Activated CD8-positive, alpha-beta T cell treated with anti-CD3 and anti-CD28 coated beads for 36 hours (primary cell): Measurements from ENCODE around the gene HSPG2. TPM values are rescaled to one million over a fixed set of nuclear protein-coding genes. Genes with fewer than 3 reads are reported as not detected.

Experiments
- ATAC-seq: fragments of 200-7000 bp; cut with Tn5 transposase; one replicate; pipeline ENCODE4 v1.10.0; 2021; ENCODE audit warnings: mild to moderate bottlenecking, moderate library complexity
- CTCF ChIA-PET: fragments of 350-600 bp; sonication (Branson Sonifier 250); formaldehyde crosslinking; loops from one replicate; lab custom pipeline; 2021; ENCODE audit warnings: antibody characterized with exemption; lab: Charles Lee
- POLR2A ChIA-PET: fragments of 350-600 bp; sonication (Branson Sonifier 250); formaldehyde crosslinking; loops from one replicate; lab custom pipeline; 2021; ENCODE audit warnings: antibody characterized with exemption; lab: Charles Lee
- DNase-seq: peaks from one replicate; pipeline ENCODE4 v3.0.0-alpha.2; 2020
- H3K27ac Mint-ChIP-seq: one replicate; pipeline ENCODE4 v1.8.0; 2021; ENCODE audit warnings: mild to moderate bottlenecking, mixed read lengths
- H3K27me3 Mint-ChIP-seq: one replicate; pipeline ENCODE4 v1.8.0; 2021; ENCODE audit warnings: mixed read lengths
- H3K36me3 Mint-ChIP-seq: one replicate; pipeline ENCODE4 v1.8.0; 2021; ENCODE audit warnings: low read depth, mixed read lengths
- H3K4me1 Mint-ChIP-seq: one replicate; pipeline ENCODE4 v1.8.0; 2021; ENCODE audit warnings: low read depth, mixed read lengths
- H3K4me3 Mint-ChIP-seq: one replicate; pipeline ENCODE4 v1.8.0; 2021; ENCODE audit warnings: mild to moderate bottlenecking, moderate library complexity, mixed read lengths
- H3K9me3 Mint-ChIP-seq: one replicate; pipeline ENCODE4 v1.8.0; 2021; ENCODE audit warnings: mixed read lengths
- CTCF ChIP-seq: fragments of 200-600 bp; IDR thresholded peaks from one replicate; pipeline ENCODE4 v1.8.0; 2022; ENCODE audit warnings: antibody characterized with exemption, mild to moderate bottlenecking
- intact Hi-C: fragments of 100-400 bp; cut with micrococcal nuclease; formaldehyde crosslinking; loops from one replicate; pipeline ENCODE4 v1.10.0; 2022
- total RNA-seq, 2 experiments: library from RNA; stranded (reverse); gene quantifications; one replicate each; pipeline ENCODE4 v1.2.3, GENCODE V29; 2021

The HSPG2 gene
- total RNA-seq, 2 experiments from 2014 or later: 52.1 to 59.0 TPM

DNA sequence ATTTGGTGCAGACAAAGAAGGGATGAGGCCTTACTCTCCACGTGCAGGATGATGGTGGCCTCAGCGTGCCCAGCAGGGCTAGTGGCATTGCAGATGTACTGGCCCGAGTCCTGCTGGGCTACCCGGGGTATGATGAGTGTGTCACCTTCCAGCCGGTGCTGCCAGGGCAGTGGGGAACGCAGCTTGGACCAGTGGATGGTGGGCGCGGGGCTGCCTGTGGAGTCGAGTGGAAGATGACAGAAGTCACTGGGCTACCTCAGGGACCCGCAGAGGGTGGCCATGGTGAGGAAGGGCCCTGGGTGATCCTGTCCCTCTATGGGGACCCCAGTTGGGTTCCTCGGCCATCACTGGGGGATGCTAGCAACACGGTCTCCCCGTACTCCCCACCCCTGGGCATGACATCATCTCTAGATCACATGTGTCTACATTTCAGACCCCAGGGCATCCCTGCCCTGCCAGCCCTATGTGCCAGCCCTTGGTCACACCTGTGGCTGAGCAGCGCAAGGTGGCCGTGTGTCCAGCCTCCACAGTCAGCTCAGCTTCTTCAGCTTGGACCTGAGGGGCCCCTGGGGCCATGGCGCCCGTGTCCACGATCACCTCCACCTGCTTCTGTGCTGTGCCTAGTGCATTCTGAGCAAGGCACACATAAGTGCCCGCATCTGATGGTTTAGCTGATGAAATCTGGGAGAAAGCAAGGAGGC lies 97.6 kb downstream of the HSPG2 start:
- no peaks in the 10 kb centered on the region for H3K4me1 Mint-ChIP-seq
- H3K27ac Mint-ChIP-seq: no peak overlapping the region
- ChIA-PET POLR2A (interaction anchor here (0.8 kb wide), 1 partner anchor 12 kb away, joined by 4 read pairs; no protein-coding TSS in a partner anchor), CTCF (no interaction called here)
- DNase-seq: no peak
- peaks cover 8% of the 10 kb centered on the region for H3K36me3 Mint-ChIP-seq
- intact Hi-C loops: no loop called here
- H3K27me3 Mint-ChIP-seq: no peaks in the 10 kb centered on the region
- ATAC-seq: no peak
- TF ChIP-seq CTCF: no peak
- H3K9me3 Mint-ChIP-seq: no peaks in the 10 kb centered on the region
- no peak overlapping the region for H3K4me3 Mint-ChIP-seq

GRCh38 chr1:21838359-21839157 lies 98.6 kb downstream of the HSPG2 start:
- Mint-ChIP-seq H3K4me3 (no peak overlapping the region), H3K9me3 (peaks cover 5% of the 10 kb centered on the region), H3K4me1 (no peaks in the 10 kb centered on the region), H3K27ac (no peak overlapping the region), H3K27me3 (no peaks in the 10 kb centered on the region), H3K36me3 (peaks cover 16% of the 10 kb centered on the region)
- ATAC-seq (no peak), DNase-seq (no peak)
- intact Hi-C loops: no loop called here
- no peak for TF ChIP-seq CTCF
- ChIA-PET POLR2A (no interaction called here), CTCF (no interaction called here)

DNA sequence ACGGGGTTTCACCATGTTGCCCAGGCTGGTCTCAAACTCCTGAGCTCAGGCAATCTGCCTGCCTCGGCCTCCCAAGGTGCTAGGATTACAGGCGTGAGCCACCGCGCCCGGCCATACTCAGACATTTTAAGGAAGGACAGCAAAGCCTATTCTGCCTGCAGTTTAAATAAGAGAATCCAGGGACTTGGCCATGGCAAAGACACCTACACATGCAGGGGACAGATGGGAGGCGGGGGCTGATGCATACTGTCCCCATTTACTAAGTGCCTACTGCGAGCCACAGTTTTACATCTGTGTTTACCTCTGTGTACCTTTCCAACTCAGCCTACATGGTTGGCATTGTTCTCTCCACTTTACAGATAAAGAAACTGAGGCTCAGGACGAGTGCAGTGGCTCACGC lies 99.6 kb downstream of the HSPG2 start:
- intact Hi-C loops: no loop called here
- CTCF ChIA-PET: no interaction called here
- Mint-ChIP-seq H3K27me3 (no peaks in the 10 kb centered on the region), H3K4me1 (no peaks in the 10 kb centered on the region), H3K4me3 (no peak overlapping the region), H3K27ac (no peak overlapping the region), H3K36me3 (peaks cover 21% of the 10 kb centered on the region), H3K9me3 (peaks cover 5% of the 10 kb centered on the region)
- ATAC-seq (no peak), DNase-seq (no peak)
- no peak for TF ChIP-seq CTCF
- POLR2A ChIA-PET: no interaction called here

- H3K4me1 Mint-ChIP-seq: no peaks in the 10 kb centered on the region
- ATAC-seq (no peak), DNase-seq (no peak)
- no peaks in the 10 kb centered on the region for H3K27me3 Mint-ChIP-seq
- ChIA-PET POLR2A (no interaction called here), CTCF (no interaction called here)
- peaks cover 5% of the 10 kb centered on the region for H3K9me3 Mint-ChIP-seq
- intact Hi-C loops: no loop called here
- TF ChIP-seq CTCF: no peak
- no peak overlapping the region for H3K27ac Mint-ChIP-seq
- no peak overlapping the region for H3K4me3 Mint-ChIP-seq
- peaks cover 21% of the 10 kb centered on the region for H3K36me3 Mint-ChIP-seq
Observed at GRCh38 chr1:21836729-21837128, 100.4 kb downstream of the HSPG2 start.

GRCh38 chr1:21836010-21836409 lies 101.1 kb downstream of the HSPG2 start:
- Mint-ChIP-seq H3K9me3 (peaks cover 5% of the 10 kb centered on the region), H3K36me3 (peaks cover 21% of the 10 kb centered on the region), H3K27ac (no peak overlapping the region), H3K4me1 (no peaks in the 10 kb centered on the region), H3K27me3 (no peaks in the 10 kb centered on the region), H3K4me3 (no peak overlapping the region)
- ATAC-seq (no peak), DNase-seq (no peak)
- CTCF ChIA-PET: no interaction called here
- intact Hi-C loops: no loop called here
- POLR2A ChIA-PET: no interaction called here
- TF ChIP-seq CTCF: no peak
